Ishikawa (cell line): ENCODE results near the gene FMNL2.

ENCODE experiments used
- CEBPB ChIP-seq: IDR thresholded peaks from 2 replicates; pipeline ENCODE4 v1.6.1; 2012
- CREB1 ChIP-seq: IDR thresholded peaks from 2 replicates; pipeline ENCODE4 v1.6.1; 2012; ENCODE audit warnings: low read depth
- EGR1 ChIP-seq: IDR thresholded peaks from 2 replicates; pipeline ENCODE4 v1.6.1; 2012
- EP300 ChIP-seq: IDR thresholded peaks from 2 replicates; pipeline ENCODE4 v1.6.1; 2012; ENCODE audit warnings: borderline replicate concordance
- FOXM1 ChIP-seq: IDR thresholded peaks from 2 replicates; pipeline ENCODE4 v1.6.1; 2012; ENCODE audit warnings: low read depth, borderline replicate concordance
- NFIC ChIP-seq: IDR thresholded peaks from 2 replicates; pipeline ENCODE4 v1.6.1; 2012
- RAD21 ChIP-seq: IDR thresholded peaks from 2 replicates; pipeline ENCODE4 v1.6.1; 2012; ENCODE audit warnings: low read depth
- TAF1 ChIP-seq: IDR thresholded peaks from 2 replicates; pipeline ENCODE4 v1.6.1; 2012; ENCODE audit warnings: low read depth, mild to moderate bottlenecking
- TCF12 ChIP-seq: IDR thresholded peaks from 2 replicates; pipeline ENCODE4 v1.6.1; 2012; ENCODE audit warnings: low read depth
- TEAD4 ChIP-seq: IDR thresholded peaks from 2 replicates; pipeline ENCODE4 v1.6.1; 2012
- YY1 ChIP-seq: IDR thresholded peaks from 2 replicates; pipeline ENCODE4 v1.6.1; 2012; ENCODE audit warnings: low read depth
- ZBTB7A ChIP-seq: IDR thresholded peaks from 2 replicates; pipeline ENCODE4 v1.6.1; 2012; ENCODE audit warnings: low read depth
- TF ChIP-seq, protein P1 (sequence below): IDR thresholded peaks from 2 replicates; pipeline ENCODE4 v1.6.1; 2012
- TF ChIP-seq, protein P2 (sequence below): IDR thresholded peaks from 2 replicates; pipeline ENCODE4 v1.6.1; 2012; ENCODE audit warnings: low read depth, mild to moderate bottlenecking
- TF ChIP-seq, protein P3 (sequence below): IDR thresholded peaks from 2 replicates; pipeline ENCODE4 v1.6.1; 2012

The FMNL2 gene

DNA sequence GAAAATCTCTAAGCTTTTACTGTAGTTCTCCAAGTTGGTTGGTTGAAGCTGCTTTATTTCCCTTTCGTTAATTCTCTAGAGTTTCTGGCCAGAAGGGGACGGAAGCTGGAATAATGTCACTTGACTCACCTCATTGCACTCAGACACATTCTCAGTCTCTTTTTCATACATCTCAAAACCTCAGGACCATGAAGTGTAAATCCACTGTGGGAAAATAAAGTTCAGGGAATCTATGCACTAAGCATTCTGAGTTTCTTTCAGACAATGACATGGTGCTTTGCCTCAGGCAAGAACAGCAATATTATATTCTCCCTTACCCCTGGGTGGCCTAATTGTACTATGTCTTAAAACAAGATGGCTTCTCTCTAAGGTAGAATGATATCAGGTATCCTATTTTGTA, 214.4 kb downstream of the FMNL2 start:
- TF ChIP-seq EP300 (no peak), NFIC (no peak), YY1 (no peak)
- TF ChIP-seq, protein P1, sequence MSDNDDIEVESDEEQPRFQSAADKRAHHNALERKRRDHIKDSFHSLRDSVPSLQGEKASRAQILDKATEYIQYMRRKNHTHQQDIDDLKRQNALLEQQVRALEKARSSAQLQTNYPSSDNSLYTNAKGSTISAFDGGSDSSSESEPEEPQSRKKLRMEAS = no peak

DNA sequence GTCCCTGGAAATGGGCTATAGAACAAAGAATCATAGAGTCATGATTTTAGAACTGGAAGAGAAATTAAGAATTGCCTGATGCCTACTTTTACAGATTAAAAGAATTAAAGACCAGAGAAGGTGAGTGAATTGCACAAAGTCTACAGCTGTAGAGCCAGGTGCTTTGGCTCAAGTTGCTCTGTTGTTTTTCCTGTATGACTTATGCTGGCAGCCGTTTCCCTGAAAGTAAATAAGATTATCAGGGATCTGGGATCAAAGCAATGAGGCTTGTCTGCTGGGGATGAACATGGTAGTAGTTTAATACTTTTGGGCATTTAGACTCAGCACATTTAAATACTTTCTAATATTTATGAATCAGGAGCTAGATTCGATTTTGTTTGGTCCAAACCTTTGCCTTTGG, 215.4 kb downstream of the FMNL2 start:
- TF ChIP-seq TCF12 (no peak), RAD21 (no peak)

DNA sequence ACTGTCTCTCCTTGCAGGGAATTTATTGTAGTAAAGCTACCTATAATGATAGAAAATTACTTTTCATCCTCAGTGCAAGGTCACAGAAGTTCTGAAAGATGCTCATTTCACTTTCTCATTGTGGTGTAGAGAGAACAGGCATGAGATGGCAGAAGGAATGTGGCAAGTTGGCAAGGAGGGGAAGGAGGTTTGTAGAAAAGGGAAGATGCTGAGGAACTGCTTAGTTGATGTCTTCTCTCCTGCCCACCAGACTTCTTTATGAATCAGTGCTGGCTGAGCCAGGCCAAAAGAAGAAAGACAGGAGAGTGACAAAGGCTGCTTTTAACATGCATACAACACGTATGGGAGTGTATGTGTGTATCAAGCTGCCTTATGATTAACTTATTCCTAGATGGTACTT, 217.9 kb downstream of the FMNL2 start:
- TF ChIP-seq, protein P2, sequence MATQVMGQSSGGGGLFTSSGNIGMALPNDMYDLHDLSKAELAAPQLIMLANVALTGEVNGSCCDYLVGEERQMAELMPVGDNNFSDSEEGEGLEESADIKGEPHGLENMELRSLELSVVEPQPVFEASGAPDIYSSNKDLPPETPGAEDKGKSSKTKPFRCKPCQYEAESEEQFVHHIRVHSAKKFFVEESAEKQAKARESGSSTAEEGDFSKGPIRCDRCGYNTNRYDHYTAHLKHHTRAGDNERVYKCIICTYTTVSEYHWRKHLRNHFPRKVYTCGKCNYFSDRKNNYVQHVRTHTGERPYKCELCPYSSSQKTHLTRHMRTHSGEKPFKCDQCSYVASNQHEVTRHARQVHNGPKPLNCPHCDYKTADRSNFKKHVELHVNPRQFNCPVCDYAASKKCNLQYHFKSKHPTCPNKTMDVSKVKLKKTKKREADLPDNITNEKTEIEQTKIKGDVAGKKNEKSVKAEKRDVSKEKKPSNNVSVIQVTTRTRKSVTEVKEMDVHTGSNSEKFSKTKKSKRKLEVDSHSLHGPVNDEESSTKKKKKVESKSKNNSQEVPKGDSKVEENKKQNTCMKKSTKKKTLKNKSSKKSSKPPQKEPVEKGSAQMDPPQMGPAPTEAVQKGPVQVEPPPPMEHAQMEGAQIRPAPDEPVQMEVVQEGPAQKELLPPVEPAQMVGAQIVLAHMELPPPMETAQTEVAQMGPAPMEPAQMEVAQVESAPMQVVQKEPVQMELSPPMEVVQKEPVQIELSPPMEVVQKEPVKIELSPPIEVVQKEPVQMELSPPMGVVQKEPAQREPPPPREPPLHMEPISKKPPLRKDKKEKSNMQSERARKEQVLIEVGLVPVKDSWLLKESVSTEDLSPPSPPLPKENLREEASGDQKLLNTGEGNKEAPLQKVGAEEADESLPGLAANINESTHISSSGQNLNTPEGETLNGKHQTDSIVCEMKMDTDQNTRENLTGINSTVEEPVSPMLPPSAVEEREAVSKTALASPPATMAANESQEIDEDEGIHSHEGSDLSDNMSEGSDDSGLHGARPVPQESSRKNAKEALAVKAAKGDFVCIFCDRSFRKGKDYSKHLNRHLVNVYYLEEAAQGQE = no peak
- no peak for TF ChIP-seq TCF12

DNA sequence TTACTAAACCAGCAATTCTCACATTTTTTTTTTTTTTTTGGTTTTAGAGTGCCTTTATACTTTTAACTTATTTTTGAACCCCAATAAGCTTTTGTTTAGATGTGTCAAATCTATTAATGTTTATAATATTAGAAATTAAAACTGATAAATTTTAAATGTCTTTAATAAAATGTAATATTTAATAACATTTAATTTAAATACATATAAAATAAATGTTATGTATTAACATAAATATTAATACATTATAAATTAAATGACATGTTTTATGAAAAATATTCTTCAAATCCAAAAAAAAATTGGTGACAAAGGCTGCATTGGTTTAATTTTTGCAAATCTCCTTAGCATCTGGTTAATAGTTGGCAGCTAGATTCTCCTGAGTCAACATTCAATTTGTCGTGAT, 218.5 kb downstream of the FMNL2 start:
- TF ChIP-seq CREB1 (no peak), YY1 (no peak), ZBTB7A (no peak), TEAD4 (no peak), NFIC (no peak), EGR1 (no peak), TAF1 (no peak), TCF12 (no peak), FOXM1 (no peak)
- TF ChIP-seq, protein P2 = no peak
- TF ChIP-seq, protein P3, sequence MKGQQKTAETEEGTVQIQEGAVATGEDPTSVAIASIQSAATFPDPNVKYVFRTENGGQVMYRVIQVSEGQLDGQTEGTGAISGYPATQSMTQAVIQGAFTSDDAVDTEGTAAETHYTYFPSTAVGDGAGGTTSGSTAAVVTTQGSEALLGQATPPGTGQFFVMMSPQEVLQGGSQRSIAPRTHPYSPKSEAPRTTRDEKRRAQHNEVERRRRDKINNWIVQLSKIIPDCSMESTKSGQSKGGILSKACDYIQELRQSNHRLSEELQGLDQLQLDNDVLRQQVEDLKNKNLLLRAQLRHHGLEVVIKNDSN = no peak

DNA sequence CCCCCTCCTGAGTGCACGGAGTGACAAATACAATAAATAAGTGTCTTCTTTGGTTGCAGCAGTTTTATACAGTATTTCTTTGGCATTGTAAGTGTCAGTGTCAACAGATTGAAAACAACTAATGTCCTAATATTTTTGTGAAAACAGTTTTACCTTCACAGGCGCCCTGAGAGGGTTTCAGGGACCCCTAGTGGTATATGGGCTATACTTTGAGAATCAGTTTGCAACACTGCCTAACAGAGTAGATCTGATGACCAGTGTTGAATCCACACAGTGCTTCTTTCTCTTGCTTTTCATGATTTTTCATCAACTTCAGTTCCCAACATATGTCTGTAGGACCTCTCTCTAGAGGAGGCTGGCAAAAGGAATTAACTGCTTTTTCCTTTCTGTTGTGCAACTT, 220.1 kb downstream of the FMNL2 start:
- TF ChIP-seq TCF12 = no peak

DNA sequence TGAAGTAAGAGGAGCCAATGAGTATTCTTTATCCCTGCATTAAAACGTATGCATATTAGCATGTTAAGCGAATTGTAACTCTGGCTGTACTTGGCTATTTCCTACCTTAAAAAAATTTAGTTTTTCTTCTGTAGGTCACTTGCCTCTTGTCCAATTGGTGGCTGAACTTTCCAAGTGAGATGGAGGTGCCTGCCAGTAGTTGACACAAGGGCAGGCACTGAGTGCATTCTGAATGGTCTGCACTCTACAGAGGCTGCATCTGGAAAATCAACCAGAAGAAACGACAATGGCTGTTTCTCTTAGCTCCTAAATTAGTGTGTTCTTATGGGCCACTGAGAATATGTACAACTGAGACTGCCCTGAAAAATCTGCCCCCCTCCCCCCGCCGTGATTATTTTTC, 221.5 kb downstream of the FMNL2 start:
- TF ChIP-seq RAD21 (no peak), TAF1 (no peak), ZBTB7A (no peak), NFIC (no peak), YY1 (no peak), TEAD4 (no peak), FOXM1 (no peak), EP300 (no peak), CREB1 (no peak), TCF12 (no peak), CEBPB (no peak), EGR1 (no peak)
- TF ChIP-seq, protein P3 = no peak
- TF ChIP-seq, protein P2 = no peak
- TF ChIP-seq, protein P1 = no peak
